HCT116 (cell line): Measurements from ENCODE around the gene MRPS27. TPM values are rescaled to one million over a fixed set of nuclear protein-coding genes. Genes with fewer than 3 reads are reported as not detected.

ENCODE experiments used
- ATAC-seq: fragments of 200-7000 bp; cut with Tn5 transposase; 2 replicates; pipeline ENCODE4 v1.9.1; 2020; ENCODE audit warnings: mild to moderate bottlenecking, moderate library complexity
- BruUV-seq: library from RNA; stranded (reverse); fragments of 400-500 nt; replicated peaks from 2 replicates; lab custom pipeline; 2021; lab: Mats Ljungman, UMichigan
- CTCF ChIA-PET: fragments of 300-600 bp; sonication (Branson Sonifier 250); formaldehyde crosslinking; loops from one replicate; lab custom pipeline; 2021; ENCODE audit warnings: antibody characterized with exemption; lab: Charles Lee
- POLR2A ChIA-PET: fragments of 300-600, 350-600 bp; sonication (Branson Sonifier 250); formaldehyde crosslinking; loops from one replicate; lab custom pipeline; 2021; ENCODE audit warnings: antibody characterized with exemption; lab: Charles Lee
- RAD21 ChIA-PET, 2 experiments: fragments of 300-600 bp; sonication (Branson Sonifier 250); formaldehyde crosslinking; loops; one replicate each; lab custom pipeline; 2023; ENCODE audit warnings: low total read pairs in 2 of 2; ENCODE audit not compliant: uncharacterized antibody in 2 of 2, unreplicated experiment in 2 of 2, low non-redundant PET in 1 of 2; lab: Charles Lee
- DNase-seq: peaks from one replicate; pipeline ENCODE4 v3.0.0-alpha.2; 2010; ENCODE audit warnings: low read depth, low spot score
- H2AFZ ChIP-seq: fragments of 200-600 bp; shearing (Covaris generic), sonication (generic); 2 replicates; pipeline ENCODE4 v1.6.1; 2017; ENCODE audit warnings: low read depth, mixed run types, mixed read lengths, antibody characterized with exemption, low read length; ENCODE audit not compliant: poor library complexity, severe bottlenecking
- H3K27ac ChIP-seq: 2 replicates; pipeline ENCODE4 v1.5.1; 2012; ENCODE audit warnings: low read depth, low read length
- H3K27me3 ChIP-seq: fragments of 200-600 bp; sonication (generic); 2 replicates; pipeline ENCODE4 v1.6.1; 2016; ENCODE audit warnings: mixed run types, low read length, mixed read lengths; ENCODE audit not compliant: insufficient read depth
- H3K36me3 ChIP-seq, 2 experiments: fragments of 200-500 bp in 1 of 2; fragments of 200-600 bp in 1 of 2; sonication (Bioruptor generic) in 1 of 2; sonication (generic) in 1 of 2; 2 replicates each; pipeline versions ENCODE4 v1.5.1 to v1.6.1; 2014 to 2016; ENCODE audit warnings: low read length in 2 of 2, inconsistent platforms in 1 of 2, mixed read lengths in 1 of 2, mixed run types in 1 of 2; ENCODE audit not compliant: insufficient read depth in 2 of 2, control insufficient read depth in 1 of 2
- H3K4me1 ChIP-seq, 2 experiments: fragments of 200-600 bp in 1 of 2; sonication (generic) in 1 of 2; 2 replicates each; pipeline versions ENCODE4 v1.5.1 to v1.6.1; 2012 to 2017; ENCODE audit warnings: low read length in 2 of 2, inconsistent platforms in 1 of 2, mild to moderate bottlenecking in 1 of 2, mixed read lengths in 1 of 2, mixed run types in 1 of 2, moderate library complexity in 1 of 2; ENCODE audit not compliant: insufficient read depth in 2 of 2, control insufficient read depth in 1 of 2
- H3K4me2 ChIP-seq: fragments of 200-600 bp; sonication (generic); 2 replicates; pipeline ENCODE4 v1.6.1; 2017; ENCODE audit warnings: mixed run types, low read length, mixed read lengths
- H3K4me3 ChIP-seq, 2 experiments: fragments of 200-600 bp in 1 of 2; sonication (generic) in 1 of 2; replicated peaks in 1 of 2; 2 replicates each; pipeline ENCODE4 v1.5.1; 2011 to 2016; ENCODE audit warnings: low read length in 2 of 2, control low read depth in 1 of 2, low read depth in 1 of 2, mild to moderate bottlenecking in 1 of 2, mixed read lengths in 1 of 2, mixed run types in 1 of 2
- H3K79me2 ChIP-seq: fragments of 200-600 bp; sonication (generic); 2 replicates; pipeline ENCODE4 v1.6.1; 2017; ENCODE audit warnings: mild to moderate bottlenecking, mixed run types, low read length, moderate library complexity, mixed read lengths; ENCODE audit not compliant: insufficient read depth
- H3K9ac ChIP-seq: fragments of 200-600 bp; sonication (generic); 2 replicates; pipeline ENCODE4 v1.6.1; 2016; ENCODE audit warnings: low read length, mixed read lengths
- H3K9me2 ChIP-seq: fragments of 200-600 bp; sonication (generic), shearing (Covaris generic); 2 replicates; pipeline ENCODE4 v1.6.1; 2017; ENCODE audit warnings: mixed run types, mild to moderate bottlenecking, moderate library complexity; ENCODE audit not compliant: insufficient read depth
- H3K9me3 ChIP-seq, 2 experiments: fragments of 200-500 bp in 1 of 2; fragments of 200-600 bp in 1 of 2; sonication (Bioruptor generic) in 1 of 2; sonication (generic) in 1 of 2; 2 replicates each; pipeline ENCODE4 v1.6.1; 2014 to 2017; ENCODE audit warnings: low read length in 2 of 2, mixed read lengths in 2 of 2, inconsistent platforms in 1 of 2, low read depth in 1 of 2, mild to moderate bottlenecking in 1 of 2, mixed run types in 1 of 2, moderate library complexity in 1 of 2; ENCODE audit not compliant: control insufficient read depth in 1 of 2, insufficient read depth in 1 of 2
- H4K20me1 ChIP-seq: fragments of 200-600 bp; sonication (generic), shearing (Covaris generic); 2 replicates; pipeline ENCODE4 v1.6.1; 2017; ENCODE audit warnings: mixed run types, mild to moderate bottlenecking, moderate library complexity; ENCODE audit not compliant: insufficient read depth
- CEBPB ChIP-seq: IDR thresholded peaks from 2 replicates; pipeline ENCODE4 v1.6.1; 2012; ENCODE audit warnings: low read depth
- POLR2AphosphoS5 ChIP-seq: IDR thresholded peaks from 2 replicates; pipeline ENCODE4 v1.6.1; 2011; ENCODE audit warnings: mild to moderate bottlenecking, low read depth, low read length, moderate library complexity
- RAD21 ChIP-seq: IDR thresholded peaks from 2 replicates; pipeline ENCODE4 v1.6.1; 2012; ENCODE audit warnings: low read depth, mild to moderate bottlenecking
- TCF7L2 ChIP-seq: IDR thresholded peaks from 2 replicates; pipeline ENCODE4 v1.7.0; 2011; ENCODE audit warnings: borderline replicate concordance, inconsistent platforms; ENCODE audit not compliant: insufficient read depth, insufficient read length; ENCODE audit errors: extremely low read depth
- ZFX ChIP-seq: fragments of 450-650 bp; IDR thresholded peaks from 2 replicates; pipeline ENCODE4 v1.6.1; 2017
- ZNF274 ChIP-seq: fragments of 200-500 bp; sonication (Bioruptor generic); IDR thresholded peaks from 2 replicates; pipeline ENCODE4 v1.6.1; 2014; ENCODE audit warnings: mild to moderate bottlenecking, low read depth, low read length, inconsistent platforms
- intact Hi-C: fragments of 100-400 bp; cut with micrococcal nuclease; formaldehyde crosslinking; loops from 2 replicates; pipeline ENCODE4 v1.10.0; 2022
- total RNA-seq: library from RNA; stranded (reverse); gene quantifications from one replicate; pipeline ENCODE4 v1.2.1, GENCODE V29; 2021; ENCODE audit not compliant: unreplicated experiment
- TF ChIP-seq, protein P1 (sequence below): IDR thresholded peaks from 2 replicates; pipeline ENCODE4 v1.6.1; 2012; ENCODE audit warnings: low read depth
- TF ChIP-seq, protein P2 (sequence below): IDR thresholded peaks from 2 replicates; pipeline ENCODE4 v1.6.1; 2012
- TF ChIP-seq, protein P3 (sequence below): IDR thresholded peaks from 2 replicates; pipeline ENCODE4 v1.6.1; 2012

The MRPS27 gene
- total RNA-seq, 1 experiment from 2014 or later = 113 TPM

DNA sequence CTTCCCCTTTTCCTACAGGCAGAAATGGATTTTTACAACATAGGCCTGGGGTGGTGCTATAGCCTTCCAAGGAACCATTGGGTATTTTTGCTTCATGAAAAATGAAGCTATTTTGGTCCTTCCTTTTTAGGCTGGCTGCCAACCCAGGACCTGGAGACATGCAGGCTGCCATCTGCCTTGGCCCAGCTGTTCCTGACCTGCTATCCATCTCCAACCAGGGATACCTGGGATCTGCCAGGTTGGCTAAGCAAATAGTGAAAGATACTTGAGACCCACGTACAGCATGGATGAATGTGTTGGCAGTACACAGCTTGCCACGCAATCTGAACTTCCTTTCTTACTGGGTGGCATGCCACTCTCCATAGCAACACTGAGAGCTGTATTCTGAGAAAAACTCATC lies 31.1 kb downstream of the MRPS27 start:
- H3K79me2 ChIP-seq = peaks cover 39% of the 10 kb centered on the region
- no peaks in the 10 kb centered on the region for H3K4me1 ChIP-seq
- RAD21 ChIA-PET = no interaction called here
- no peak overlapping the region for H2AFZ ChIP-seq
- no peaks in the 10 kb centered on the region for H3K9me3 ChIP-seq
- ATAC-seq (no peak), DNase-seq (no peak)
- peaks cover 2 to 18% of the 10 kb centered on the region in 2 experiments; a peak in 3 of 4 replicates for H3K36me3 ChIP-seq
- BruUV-seq = no TSS peak
- H3K4me3 ChIP-seq = no peak overlapping the region
- no peaks in the 10 kb centered on the region for H3K27me3 ChIP-seq
- POLR2A ChIA-PET = no interaction called here
- H3K4me2 ChIP-seq = no peak overlapping the region
- intact Hi-C loops = no loop called here
- H3K9ac ChIP-seq = no peak overlapping the region
- no peak for TF ChIP-seq ZNF274
- no peak overlapping the region for H3K27ac ChIP-seq
- CTCF ChIA-PET = interaction anchor here (0.9 kb wide), 1 partner anchor 8 kb away, joined by 4 read pairs; no protein-coding TSS in a partner anchor
- H3K9me2 ChIP-seq = no peaks in the 10 kb centered on the region
- H4K20me1 ChIP-seq = no peaks in the 10 kb centered on the region

DNA sequence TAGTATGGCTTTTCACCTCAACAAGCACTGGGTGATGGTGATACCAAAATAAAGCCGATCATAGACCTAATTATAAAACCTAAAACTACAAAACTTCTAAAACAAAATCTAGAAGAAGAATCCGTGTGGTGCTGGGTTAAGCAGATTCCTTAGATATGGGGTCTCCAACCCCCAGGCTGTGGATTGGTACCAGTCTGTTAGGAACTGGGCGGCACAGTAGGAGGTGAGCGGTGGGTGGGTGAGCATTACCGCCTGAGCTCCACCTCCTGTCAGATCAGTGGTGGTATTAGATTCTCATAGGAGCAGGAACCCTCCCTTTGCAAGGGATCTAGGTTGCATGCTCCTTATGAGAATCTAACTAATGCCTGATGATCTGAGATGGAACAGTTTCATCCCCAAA lies 33.2 kb downstream of the MRPS27 start:
- Histone ChIP-seq H3K79me2 (peaks cover 23% of the 10 kb centered on the region), H3K27me3 (no peaks in the 10 kb centered on the region), H3K9me3 (no peaks in the 10 kb centered on the region)
- BruUV-seq = no TSS peak
- intact Hi-C loops = no loop called here
- TF ChIP-seq ZNF274 (no peak), CEBPB (no peak), TCF7L2 (no peak), POLR2AphosphoS5 (no peak), ZFX (no peak), RAD21 (no peak)
- TF ChIP-seq, protein P1, sequence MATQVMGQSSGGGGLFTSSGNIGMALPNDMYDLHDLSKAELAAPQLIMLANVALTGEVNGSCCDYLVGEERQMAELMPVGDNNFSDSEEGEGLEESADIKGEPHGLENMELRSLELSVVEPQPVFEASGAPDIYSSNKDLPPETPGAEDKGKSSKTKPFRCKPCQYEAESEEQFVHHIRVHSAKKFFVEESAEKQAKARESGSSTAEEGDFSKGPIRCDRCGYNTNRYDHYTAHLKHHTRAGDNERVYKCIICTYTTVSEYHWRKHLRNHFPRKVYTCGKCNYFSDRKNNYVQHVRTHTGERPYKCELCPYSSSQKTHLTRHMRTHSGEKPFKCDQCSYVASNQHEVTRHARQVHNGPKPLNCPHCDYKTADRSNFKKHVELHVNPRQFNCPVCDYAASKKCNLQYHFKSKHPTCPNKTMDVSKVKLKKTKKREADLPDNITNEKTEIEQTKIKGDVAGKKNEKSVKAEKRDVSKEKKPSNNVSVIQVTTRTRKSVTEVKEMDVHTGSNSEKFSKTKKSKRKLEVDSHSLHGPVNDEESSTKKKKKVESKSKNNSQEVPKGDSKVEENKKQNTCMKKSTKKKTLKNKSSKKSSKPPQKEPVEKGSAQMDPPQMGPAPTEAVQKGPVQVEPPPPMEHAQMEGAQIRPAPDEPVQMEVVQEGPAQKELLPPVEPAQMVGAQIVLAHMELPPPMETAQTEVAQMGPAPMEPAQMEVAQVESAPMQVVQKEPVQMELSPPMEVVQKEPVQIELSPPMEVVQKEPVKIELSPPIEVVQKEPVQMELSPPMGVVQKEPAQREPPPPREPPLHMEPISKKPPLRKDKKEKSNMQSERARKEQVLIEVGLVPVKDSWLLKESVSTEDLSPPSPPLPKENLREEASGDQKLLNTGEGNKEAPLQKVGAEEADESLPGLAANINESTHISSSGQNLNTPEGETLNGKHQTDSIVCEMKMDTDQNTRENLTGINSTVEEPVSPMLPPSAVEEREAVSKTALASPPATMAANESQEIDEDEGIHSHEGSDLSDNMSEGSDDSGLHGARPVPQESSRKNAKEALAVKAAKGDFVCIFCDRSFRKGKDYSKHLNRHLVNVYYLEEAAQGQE = no peak
- TF ChIP-seq, protein P2, sequence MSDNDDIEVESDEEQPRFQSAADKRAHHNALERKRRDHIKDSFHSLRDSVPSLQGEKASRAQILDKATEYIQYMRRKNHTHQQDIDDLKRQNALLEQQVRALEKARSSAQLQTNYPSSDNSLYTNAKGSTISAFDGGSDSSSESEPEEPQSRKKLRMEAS = no peak
- TF ChIP-seq, protein P3, sequence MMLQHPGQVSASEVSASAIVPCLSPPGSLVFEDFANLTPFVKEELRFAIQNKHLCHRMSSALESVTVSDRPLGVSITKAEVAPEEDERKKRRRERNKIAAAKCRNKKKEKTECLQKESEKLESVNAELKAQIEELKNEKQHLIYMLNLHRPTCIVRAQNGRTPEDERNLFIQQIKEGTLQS = no peak
- TF ChIP-seq, all 23 proteins: peak for 0
- Histone ChIP-seq H3K4me1 (peaks cover 0 to 5% of the 10 kb centered on the region in 2 experiments; a peak in 1 of 4 replicates), H3K9ac (no peak overlapping the region), H2AFZ (no peak overlapping the region), H3K36me3 (peaks cover 0 to 18% of the 10 kb centered on the region in 2 experiments; a peak in 2 of 4 replicates), H3K4me2 (no peak overlapping the region), H4K20me1 (no peaks in the 10 kb centered on the region), H3K9me2 (no peaks in the 10 kb centered on the region), H3K4me3 (no peak overlapping the region), H3K27ac (no peak overlapping the region)
- DNase-seq (no peak), ATAC-seq (no peak)
- RAD21 ChIA-PET = no interaction called here
- POLR2A ChIA-PET = no interaction called here
- CTCF ChIA-PET = no interaction called here
